ENCODE data around the gene SNAP47. TPM values are rescaled to one million over a fixed set of nuclear protein-coding genes. Genes with fewer than 3 reads are reported as not detected.

The SNAP47 gene
- total RNA-seq, 1 donor from 2014 or later: 23.6 TPM

- ATAC-seq (ENCODE audit: poor library complexity): peak; percentile 87
- intact Hi-C loops (cut with DNase I): loop anchor here (2.0 kb wide), 1 partner anchor 184 kb away; the partner anchor contains the start of gene WNT9A
Observed at GRCh38 chr1:227762231-227762911, 27.1 kb downstream of the SNAP47 start.

GRCh38 chr1:227763246-227764018, 28.2 kb downstream of the SNAP47 start:
- ATAC-seq (ENCODE audit: poor library complexity) (no peak), DNase-seq (no peak)
- intact Hi-C loops (cut with DNase I): loop anchor here (2.0 kb wide), 1 partner anchor 183 kb away; the partner anchor contains the start of gene WNT9A

More at GRCh38 chr1:227762231-227762911, 27.1 kb downstream of the SNAP47 start:
- DNase-seq: peak; percentile 92

GRCh38 chr1:227764019-227764391, 28.8 kb downstream of the SNAP47 start:
- no peak for DNase-seq
- intact Hi-C loops (cut with DNase I): no loop called here
- ATAC-seq (ENCODE audit: poor library complexity): no peak

GRCh38 chr1:227765261-227766014, 30.2 kb downstream of the SNAP47 start:
- ATAC-seq (ENCODE audit: poor library complexity) (no peak), DNase-seq (no peak)
- intact Hi-C loops (cut with DNase I): no loop called here

- peak; percentile 55 for DNase-seq
- intact Hi-C loops (cut with DNase I): no loop called here
- no peak for ATAC-seq (ENCODE audit: poor library complexity)
Observed at GRCh38 chr1:227766015-227766634, 30.9 kb downstream of the SNAP47 start.

- ATAC-seq (ENCODE audit: poor library complexity) (no peak), DNase-seq (peak; percentile 35)
- intact Hi-C loops (cut with DNase I): no loop called here
Observed at GRCh38 chr1:227766653-227767277, 31.5 kb downstream of the SNAP47 start.

- intact Hi-C loops (cut with DNase I): no loop called here
- ATAC-seq (ENCODE audit: poor library complexity): no peak
- no peak for DNase-seq
Observed at GRCh38 chr1:227767401-227768124, 32.3 kb downstream of the SNAP47 start.

- ATAC-seq (ENCODE audit: poor library complexity): no peak
- DNase-seq: no peak
- intact Hi-C loops (cut with DNase I): no loop called here
Observed at GRCh38 chr1:227768125-227768439, 32.8 kb downstream of the SNAP47 start.

GRCh38 chr1:227768640-227769039, 33.4 kb downstream of the SNAP47 start:
- intact Hi-C loops (cut with DNase I): no loop called here
- DNase-seq (no peak), ATAC-seq (ENCODE audit: poor library complexity) (no peak)

- DNase-seq (peak; percentile 27), ATAC-seq (ENCODE audit: poor library complexity) (no peak)
- intact Hi-C loops (cut with DNase I): no loop called here
Observed at GRCh38 chr1:227769047-227769935, 34.1 kb downstream of the SNAP47 start.

GRCh38 chr1:227769936-227770494, 34.8 kb downstream of the SNAP47 start:
- peak; percentile 14 for DNase-seq
- intact Hi-C loops (cut with DNase I): no loop called here
- no peak for ATAC-seq (ENCODE audit: poor library complexity)

GRCh38 chr1:227770812-227771211, 35.6 kb downstream of the SNAP47 start:
- intact Hi-C loops (cut with DNase I): no loop called here
- ATAC-seq (ENCODE audit: poor library complexity) (no peak), DNase-seq (peak; percentile 22)

GRCh38 chr1:227771326-227771725, 36.1 kb downstream of the SNAP47 start:
- ATAC-seq (ENCODE audit: poor library complexity): no peak
- intact Hi-C loops (cut with DNase I): no loop called here
- no peak for DNase-seq

- intact Hi-C loops (cut with DNase I): no loop called here
- DNase-seq (no peak), ATAC-seq (ENCODE audit: poor library complexity) (no peak)
Observed at GRCh38 chr1:227771771-227772170, 36.5 kb downstream of the SNAP47 start.

- peak; percentile 32 for DNase-seq
- intact Hi-C loops (cut with DNase I): no loop called here
- no peak for ATAC-seq (ENCODE audit: poor library complexity)
Observed at GRCh38 chr1:227773558-227773957, 38.3 kb downstream of the SNAP47 start.

GRCh38 chr1:227774051-227774731, 39.0 kb downstream of the SNAP47 start:
- intact Hi-C loops (cut with DNase I): no loop called here
- ATAC-seq (ENCODE audit: poor library complexity): no peak
- no peak for DNase-seq

All from Right ventricle myocardium superior (tissue), 1 donor.